GM19239 (cell line): ENCODE data around the gene NNMT.

ENCODE experiments used
- DNase-seq: peaks from one replicate; pipeline ENCODE4 v3.0.0; 2011; ENCODE audit warnings: low spot score; ENCODE audit not compliant: insufficient read length
- FAIRE-seq: peaks from 2 replicates; lab custom pipeline; 2011; peaks lifted over from hg19 to GRCh38; lab: Jason Lieb, UNC

Gene NNMT

GRCh38 chr11:114295676-114296604, at the start of gene NNMT:
NNMT (plus strand) TSS chr11:114296399; CDS start chr11:114296557, 158 bp downstream.
- DNase-seq: no peak

GRCh38 chr11:114247070-114247789, 49.0 kb upstream of the NNMT start:
- FAIRE-seq: no peak

More at GRCh38 chr11:114295676-114296604, at the start of gene NNMT:
- no peak for FAIRE-seq

GRCh38 chr11:114250180-114250579, 46.0 kb upstream of the NNMT start:
- no peak for DNase-seq
- no peak for FAIRE-seq

More at GRCh38 chr11:114247070-114247789, 49.0 kb upstream of the NNMT start:
- DNase-seq: no peak

GRCh38 chr11:114250993-114251814, 45.0 kb upstream of the NNMT start:
- DNase-seq (no peak), FAIRE-seq (no peak)

DNA sequence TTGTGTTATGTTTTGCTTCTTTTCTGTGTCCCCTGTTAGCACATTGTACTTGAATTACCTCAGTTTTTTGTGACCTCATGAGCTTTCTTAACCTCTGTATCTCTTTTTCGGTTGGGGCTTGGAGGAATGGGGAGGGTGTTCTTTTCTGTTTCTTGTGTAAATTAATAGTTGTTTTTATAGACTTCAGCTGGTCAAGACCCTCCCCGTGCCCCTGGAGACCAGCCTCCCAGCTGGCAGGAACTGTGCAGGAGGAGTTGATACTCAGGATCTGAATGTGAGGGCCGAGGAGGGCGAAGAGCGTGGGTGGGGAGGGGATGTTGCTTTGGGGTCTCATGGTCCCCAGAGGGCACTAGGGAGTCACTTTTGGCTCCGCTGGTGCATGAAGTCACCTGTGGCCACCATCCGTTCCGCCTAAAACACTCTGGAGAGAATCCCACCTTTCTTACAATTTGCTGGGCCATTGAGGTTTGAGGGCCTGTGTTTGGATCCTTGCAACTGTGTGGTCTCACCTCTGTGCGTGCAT, 44.3 kb upstream of the NNMT start:
- no peak for DNase-seq

GRCh38 chr11:114252767-114253166, 43.4 kb upstream of the NNMT start:
- no peak for DNase-seq
- no peak for FAIRE-seq

More for the DNA sequence above, 44.3 kb upstream of the NNMT start:
- FAIRE-seq: no peak

GRCh38 chr11:114253771-114254170, 42.4 kb upstream of the NNMT start:
- FAIRE-seq: no peak
- DNase-seq: no peak

DNA sequence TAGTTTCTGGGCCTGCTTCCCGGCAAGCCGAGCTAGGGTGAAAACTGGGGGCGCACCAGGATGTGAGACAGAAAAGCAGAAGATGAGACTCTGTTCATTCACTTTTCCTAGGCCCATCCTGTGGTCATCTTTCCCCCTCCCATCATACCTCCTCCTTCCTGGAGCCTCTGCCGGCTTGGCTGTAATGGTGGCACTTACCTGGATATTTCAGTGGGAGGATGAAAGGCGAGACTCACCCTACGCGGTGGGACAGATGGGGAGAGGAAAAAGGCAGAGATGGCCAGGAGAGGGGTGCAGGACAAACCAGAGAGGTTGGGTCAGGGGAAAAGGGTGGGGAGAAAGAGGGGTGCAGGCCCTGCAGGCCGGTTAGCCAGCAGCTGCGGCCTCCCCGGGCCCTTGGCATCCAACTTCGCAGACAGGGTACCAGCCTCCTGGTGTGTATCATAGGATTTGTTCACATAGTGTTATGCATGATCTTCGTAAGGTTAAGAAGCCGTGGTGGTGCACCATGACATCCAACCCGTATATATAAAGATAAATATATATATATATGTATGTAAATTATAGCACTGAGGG, 41.5 kb upstream of the NNMT start:
- no peak for FAIRE-seq
- DNase-seq: no peak

DNA sequence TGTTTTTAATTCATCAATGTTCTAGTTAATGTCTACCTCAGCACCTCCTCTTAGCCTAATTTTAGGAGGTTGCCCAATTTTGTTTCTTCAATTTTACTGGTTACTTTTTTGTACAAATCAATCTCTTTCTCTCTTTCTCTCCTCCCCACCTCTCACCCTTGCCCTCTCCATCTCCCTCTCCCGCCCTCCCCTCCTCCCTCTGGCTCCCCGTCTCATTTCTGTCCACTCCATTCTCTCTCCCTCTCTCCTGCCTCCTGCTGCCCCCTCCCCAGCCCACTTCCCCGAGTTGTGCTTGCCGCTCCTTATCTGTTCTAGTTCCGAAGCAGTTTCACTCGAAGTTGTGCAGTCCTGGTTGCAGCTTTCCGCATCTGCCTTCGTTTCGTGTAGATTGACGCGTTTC, 40.9 kb upstream of the NNMT start:
- no peak for FAIRE-seq
- DNase-seq: no peak

DNA sequence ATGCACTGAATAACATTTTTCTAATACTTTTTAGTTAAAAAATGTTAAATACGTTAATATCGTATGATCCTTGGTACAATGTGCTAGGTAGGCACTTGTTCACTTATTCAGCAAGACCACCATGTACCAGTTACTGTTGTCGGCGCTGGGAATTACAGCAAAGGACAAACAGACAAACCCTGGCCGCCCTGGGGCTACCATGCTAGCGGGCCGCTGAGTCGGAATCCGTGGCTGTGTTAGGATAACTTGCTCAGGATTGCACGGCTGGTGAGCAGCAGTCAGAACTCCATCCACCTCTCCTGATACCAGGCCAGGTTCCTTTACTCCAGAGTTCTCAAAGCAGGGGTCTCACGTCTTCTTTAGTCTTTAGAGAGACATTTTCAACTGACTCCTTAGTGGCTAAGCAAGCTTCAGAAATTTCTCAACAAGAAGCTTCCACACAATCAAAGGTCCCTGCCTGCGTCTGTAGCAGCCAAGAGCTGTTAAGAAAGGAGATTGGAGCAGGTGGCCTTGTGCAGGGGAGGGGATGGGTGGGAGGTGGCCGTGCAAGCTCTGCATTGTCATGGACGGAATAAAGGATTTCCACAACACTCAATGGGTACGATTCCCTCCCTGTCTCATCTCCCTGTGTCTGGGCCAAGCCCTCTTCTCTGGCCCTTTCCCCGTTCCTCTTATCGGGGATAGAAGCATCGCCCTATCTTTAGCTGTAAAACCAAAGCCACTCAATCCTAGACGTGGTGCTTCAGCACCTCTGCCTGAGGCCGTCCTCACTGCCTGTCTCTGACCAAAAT, 39.8 kb upstream of the NNMT start:
- FAIRE-seq: no peak
- no peak for DNase-seq

DNA sequence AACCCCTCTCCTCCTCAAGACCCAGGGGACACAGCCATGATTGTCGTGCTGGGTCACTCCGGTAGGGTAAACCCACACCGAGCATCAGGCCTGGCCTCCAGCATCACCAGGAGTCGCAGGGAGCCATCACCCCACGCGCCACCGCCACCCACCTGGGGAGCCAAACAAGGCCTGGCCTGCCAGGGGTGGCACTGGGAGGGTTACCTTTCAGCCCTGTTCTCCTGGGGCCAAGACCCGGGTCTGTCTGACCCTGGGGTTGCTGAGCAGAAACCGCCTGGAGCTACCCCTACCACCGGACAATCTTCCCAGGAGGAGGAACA, 39.3 kb upstream of the NNMT start:
- DNase-seq (no peak), FAIRE-seq (no peak)

GRCh38 chr11:114257621-114258558, 38.3 kb upstream of the NNMT start:
- DNase-seq: no peak
- FAIRE-seq: no peak

- FAIRE-seq (no peak), DNase-seq (no peak)
Observed at GRCh38 chr11:114258696-114259095, 37.5 kb upstream of the NNMT start.

GRCh38 chr11:114259124-114259526, 37.1 kb upstream of the NNMT start:
- FAIRE-seq: no peak

GRCh38 chr11:114259551-114259983, 36.6 kb upstream of the NNMT start:
- FAIRE-seq (no peak), DNase-seq (no peak)

More at GRCh38 chr11:114259124-114259526, 37.1 kb upstream of the NNMT start:
- DNase-seq: no peak

DNA sequence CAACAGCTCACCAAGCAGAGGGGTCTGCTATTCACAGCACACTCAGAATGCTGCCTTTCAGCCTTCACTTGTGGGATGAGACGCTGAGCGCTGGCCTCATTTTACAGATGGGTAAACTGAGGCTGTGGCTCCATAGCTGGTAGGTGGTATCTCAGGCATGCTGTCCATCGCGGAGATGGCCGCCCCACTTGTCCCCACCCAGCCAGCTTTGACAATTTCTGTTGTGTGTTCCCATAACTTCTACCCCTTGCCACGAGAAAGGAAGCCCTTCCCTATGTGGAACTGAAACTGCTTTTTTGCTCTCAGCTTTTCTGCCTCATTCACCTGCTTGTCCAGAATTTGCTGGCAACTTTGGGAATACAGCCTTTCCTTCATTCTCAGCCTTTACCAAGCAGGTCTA, 36.1 kb upstream of the NNMT start:
- FAIRE-seq: no peak
- no peak for DNase-seq

DNA sequence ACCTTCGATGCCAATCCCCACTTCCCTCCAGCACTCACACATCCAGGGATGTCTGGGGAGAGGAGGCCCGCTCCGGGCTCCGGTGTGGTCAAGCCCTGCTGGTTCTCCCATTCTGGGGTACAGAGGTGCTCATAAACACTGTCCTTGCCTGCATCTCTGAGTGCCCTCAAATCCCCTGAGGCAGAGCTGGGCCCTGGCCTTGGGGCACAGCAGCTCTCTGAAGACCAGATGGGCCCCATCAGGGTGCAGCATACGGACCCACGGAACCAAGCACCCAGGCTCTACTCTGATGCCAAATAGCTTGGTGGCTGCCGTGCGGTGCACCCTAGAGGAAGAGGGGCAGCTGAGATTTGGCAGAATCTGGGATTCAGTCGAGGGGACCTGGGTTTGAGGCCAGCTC, 35.7 kb upstream of the NNMT start:
- DNase-seq (no peak), FAIRE-seq (no peak)

- DNase-seq (no peak), FAIRE-seq (no peak)
Observed at GRCh38 chr11:114261791-114262190, 34.4 kb upstream of the NNMT start.
